ENCODE results near the gene ZNF174. TPM values are rescaled to one million over a fixed set of nuclear protein-coding genes. Genes with fewer than 3 reads are reported as not detected.

Gene ZNF174
- total RNA-seq, 1 donor from 2014 or later = 8.0 TPM

- Histone ChIP-seq H3K4me3 (ENCODE audit: low read depth, low read length) (peak overlapping the region; percentile 80), H3K27me3 (ENCODE audit: control insufficient read depth, insufficient read depth, low read length) (no peaks in the 10 kb centered on the region), H3K36me3 (ENCODE audit: control insufficient read depth, insufficient read depth, low read length) (no peaks in the 10 kb centered on the region)
- no peak for TF ChIP-seq CTCF (IDR thresholded peaks at IDR 0.05; ENCODE audit: insufficient read depth, low read length, poor library complexity, severe bottlenecking)
- DNase-seq (ENCODE audit: low read depth) = no peak
These were observed 43.0 kb downstream of the ZNF174 start for GRCh38 chr16:3444032-3444388.

DNA sequence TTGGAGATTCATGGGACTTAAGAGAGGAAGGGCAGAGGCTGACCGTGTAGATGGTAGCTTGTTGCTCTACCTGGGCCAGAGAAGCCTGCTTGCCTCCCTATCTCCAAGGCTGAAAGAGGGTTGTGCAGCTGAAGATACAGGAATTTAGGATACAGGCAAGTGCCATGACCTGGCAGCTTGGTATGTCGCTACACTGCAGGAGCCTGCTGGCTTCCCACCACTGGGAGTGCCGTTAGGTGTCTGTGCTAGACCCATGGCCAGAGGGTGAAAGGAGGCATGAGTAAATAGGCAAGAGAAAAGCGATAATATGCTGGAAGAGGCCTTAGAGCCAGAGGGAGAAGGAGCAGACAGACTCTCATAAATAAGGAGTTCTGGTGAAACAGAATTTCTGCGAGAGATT lies 53.1 kb downstream of the ZNF174 start:
- Histone ChIP-seq H3K27me3 (ENCODE audit: control insufficient read depth, insufficient read depth, low read length) (no peaks in the 10 kb centered on the region), H3K4me3 (ENCODE audit: low read depth, low read length) (no peak overlapping the region), H3K36me3 (ENCODE audit: control insufficient read depth, insufficient read depth, low read length) (no peaks in the 10 kb centered on the region)
- no peak for TF ChIP-seq CTCF (IDR thresholded peaks at IDR 0.05; ENCODE audit: insufficient read depth, low read length, poor library complexity, severe bottlenecking)
- DNase-seq (ENCODE audit: low read depth) = no peak

GRCh38 chr16:3454631-3455147 lies 53.7 kb downstream of the ZNF174 start:
- no peak for TF ChIP-seq CTCF (IDR thresholded peaks at IDR 0.05; ENCODE audit: insufficient read depth, low read length, poor library complexity, severe bottlenecking)
- Histone ChIP-seq H3K4me3 (ENCODE audit: low read depth, low read length) (no peak overlapping the region), H3K27me3 (ENCODE audit: control insufficient read depth, insufficient read depth, low read length) (no peaks in the 10 kb centered on the region), H3K36me3 (ENCODE audit: control insufficient read depth, insufficient read depth, low read length) (no peaks in the 10 kb centered on the region)
- DNase-seq (ENCODE audit: low read depth) = no peak

- Histone ChIP-seq H3K36me3 (ENCODE audit: control insufficient read depth, insufficient read depth, low read length) (no peaks in the 10 kb centered on the region), H3K4me3 (ENCODE audit: low read depth, low read length) (peak overlapping the region; percentile 95), H3K27me3 (ENCODE audit: control insufficient read depth, insufficient read depth, low read length) (no peaks in the 10 kb centered on the region)
- peak; percentile 18 for TF ChIP-seq CTCF (IDR thresholded peaks at IDR 0.05; ENCODE audit: insufficient read depth, low read length, poor library complexity, severe bottlenecking)
- DNase-seq (ENCODE audit: low read depth) = no peak
These were observed 56.6 kb downstream of the ZNF174 start for GRCh38 chr16:3457434-3458252.

- no peaks in the 10 kb centered on the region for H3K27me3 ChIP-seq (ENCODE audit: control insufficient read depth, insufficient read depth, low read length)
- DNase-seq (ENCODE audit: low read depth) = no peak
- no peaks in the 10 kb centered on the region for H3K36me3 ChIP-seq (ENCODE audit: control insufficient read depth, insufficient read depth, low read length)
- peak overlapping the region; percentile 95 for H3K4me3 ChIP-seq (ENCODE audit: low read depth, low read length)
- TF ChIP-seq CTCF (IDR thresholded peaks at IDR 0.05; ENCODE audit: insufficient read depth, low read length, poor library complexity, severe bottlenecking) = no peak
These were observed 57.4 kb downstream of the ZNF174 start for GRCh38 chr16:3458278-3458851.
